Stimulated activated CD8-positive, alpha-beta memory T cell treated with anti-CD3 and anti-CD28 coated beads, Interleukin-7, amount 100 ng/mL, for 24 hours (primary cell): Measurements from ENCODE around the gene CISH.

ENCODE experiments used
- DNase-seq: peaks from one replicate; pipeline ENCODE4 v3.0.0-alpha.2; 2020; ENCODE audit warnings: low read depth

Gene CISH

GRCh38 chr3:50571486-50571885 lies 40.1 kb downstream of the CISH start:
- no peak for DNase-seq

- DNase-seq = no peak
These were observed 40.9 kb downstream of the CISH start for GRCh38 chr3:50570508-50571279.

GRCh38 chr3:50568947-50569749 lies 42.4 kb downstream of the CISH start, which contains the start of gene HEMK1:
Gene HEMK1, plus strand, starts transcription at chr3:50569522. Its CDS starts 1,583 bp downstream, at chr3:50571105.
- peak; percentile 96 for DNase-seq

GRCh38 chr3:50567386-50568167 lies 44.0 kb downstream of the CISH start, which contains the start of gene C3orf18:
Gene C3orf18, minus strand, starts transcription at chr3:50567747. Its CDS starts 2,048 bp downstream, at chr3:50565699.
- peak; percentile 85 for DNase-seq

GRCh38 chr3:50567011-50567385 lies 44.6 kb downstream of the CISH start:
- no peak for DNase-seq

DNA sequence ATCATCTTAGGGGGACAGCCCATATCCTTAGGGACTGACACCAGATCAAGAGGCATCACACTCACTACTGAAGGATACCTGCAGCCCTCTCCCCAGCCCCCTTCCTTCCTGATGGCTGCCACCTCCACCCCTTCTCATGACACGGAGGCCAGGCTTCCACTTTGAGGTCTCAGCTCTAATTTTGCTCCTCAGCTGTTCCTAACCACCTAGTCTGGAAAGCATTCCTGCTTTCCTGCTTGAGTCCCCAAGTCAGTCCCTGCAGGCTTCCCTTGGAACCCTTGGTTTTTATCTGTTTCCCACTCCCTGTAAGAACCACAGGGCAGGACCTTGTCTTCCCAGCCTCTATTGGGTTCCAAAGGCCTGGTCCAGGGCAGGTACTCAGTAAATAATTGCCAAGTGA lies 47.3 kb downstream of the CISH start:
- DNase-seq = no peak

DNA sequence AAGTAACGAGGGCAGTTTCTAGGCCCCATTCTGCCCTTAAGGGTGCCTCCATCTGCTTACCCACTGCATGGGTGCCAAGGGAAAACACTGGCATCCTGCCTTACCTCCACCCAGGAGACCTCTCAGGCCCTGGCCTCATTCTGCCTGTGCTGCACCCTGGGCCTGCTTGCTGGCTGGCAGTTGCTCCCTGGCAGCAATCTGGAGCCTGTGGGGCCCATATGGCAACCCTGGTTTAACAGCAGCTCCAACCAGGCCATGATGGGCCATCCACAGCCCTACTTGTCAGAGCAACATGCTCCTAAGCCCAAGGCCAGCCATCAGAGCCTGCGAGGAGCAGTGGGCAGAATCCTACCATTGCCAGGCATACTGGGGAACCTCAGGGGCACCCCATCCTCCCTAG lies 47.7 kb downstream of the CISH start:
- DNase-seq = no peak

GRCh38 chr3:50562861-50563260 lies 48.7 kb downstream of the CISH start:
- DNase-seq = no peak

DNA sequence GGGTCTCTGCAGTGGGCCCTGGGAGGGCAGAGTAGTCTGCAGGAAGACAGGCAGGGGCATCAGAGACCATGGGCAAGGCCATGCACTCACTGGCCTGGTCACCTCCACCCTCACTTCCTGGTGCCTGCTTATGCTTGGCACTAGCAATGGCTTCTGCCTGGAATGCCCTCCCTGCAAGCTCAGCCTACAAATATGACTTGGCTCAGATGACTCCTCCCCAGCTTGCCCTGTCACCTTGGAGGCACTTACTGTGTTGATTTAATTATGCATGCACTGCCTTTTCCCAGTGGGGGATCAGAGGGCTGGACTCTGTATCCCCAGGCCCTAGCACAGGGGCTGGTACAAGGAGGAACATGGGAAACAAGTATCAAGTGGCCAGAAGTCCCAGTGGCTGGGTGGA lies 51.9 kb downstream of the CISH start:
- DNase-seq = no peak

DNA sequence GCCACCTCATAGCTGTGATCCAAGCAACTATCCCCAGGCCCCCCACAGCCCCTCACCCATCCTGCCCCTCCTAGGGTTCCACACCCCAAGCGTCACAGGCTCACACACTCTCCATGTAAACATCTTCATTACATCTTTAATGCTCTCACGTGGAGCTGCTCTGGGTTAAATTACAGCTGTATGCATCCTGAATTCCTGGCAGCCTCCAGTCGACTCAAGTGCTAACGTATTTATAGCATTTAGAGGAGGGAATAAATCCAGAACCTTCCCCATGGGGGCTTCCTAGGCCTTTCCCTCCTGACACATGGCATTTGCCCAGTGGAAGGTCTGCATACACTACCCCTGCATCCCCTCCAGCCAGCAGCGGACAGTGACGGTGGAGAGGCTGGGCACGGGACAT lies 53.7 kb downstream of the CISH start:
- no peak for DNase-seq

DNA sequence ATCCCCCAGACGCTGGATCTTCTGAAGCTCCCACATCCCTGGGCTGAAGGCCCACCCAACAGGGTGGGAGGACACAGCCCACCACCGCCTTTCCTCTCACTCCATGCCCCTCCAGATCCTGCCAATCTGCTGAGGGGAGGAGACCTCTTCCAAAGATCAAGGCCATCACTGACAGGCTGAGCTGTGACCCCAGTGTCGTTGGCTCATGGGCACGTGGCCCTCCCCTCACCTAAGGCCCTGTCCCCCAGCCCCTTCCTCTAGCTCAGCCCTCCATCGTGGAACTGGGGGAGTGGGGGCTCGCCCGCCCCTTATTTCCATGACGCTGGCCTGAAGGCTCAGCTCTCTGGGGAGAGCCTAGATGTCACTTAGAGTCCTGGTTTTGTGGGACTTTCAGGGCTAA lies 54.5 kb downstream of the CISH start:
- DNase-seq = no peak
